ENCODE data around the gene ADCY2.

The ADCY2 gene

DNA sequence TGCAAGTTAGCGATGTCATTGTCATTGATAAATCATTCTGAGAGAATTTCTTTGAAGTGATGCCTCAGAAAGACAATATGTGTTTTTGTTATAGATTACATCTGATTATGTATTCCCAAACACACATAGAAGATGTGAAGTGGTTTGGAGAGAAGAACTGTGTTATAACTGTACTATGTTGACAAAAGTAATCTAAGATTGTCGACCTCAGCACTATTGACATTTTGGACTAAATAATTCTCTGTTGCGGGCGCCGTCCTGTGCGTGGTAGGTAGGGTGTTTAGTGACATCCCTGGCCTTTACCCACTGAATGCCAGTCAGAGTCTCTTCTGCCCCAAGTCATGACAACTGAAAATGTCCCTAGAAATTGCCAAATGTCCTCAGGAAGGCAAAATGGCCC is 377.2 kb downstream of the ADCY2 start:
- H3K4me3 ChIP-seq (ENCODE audit: low read depth, low read length): no peak overlapping the region
- no peak for DNase-seq (ENCODE audit: low read depth)
- in situ Hi-C loops (cut with HindIII; ENCODE audit: low sequenced_read_pairs): no loop called here
- TF ChIP-seq, protein P1, sequence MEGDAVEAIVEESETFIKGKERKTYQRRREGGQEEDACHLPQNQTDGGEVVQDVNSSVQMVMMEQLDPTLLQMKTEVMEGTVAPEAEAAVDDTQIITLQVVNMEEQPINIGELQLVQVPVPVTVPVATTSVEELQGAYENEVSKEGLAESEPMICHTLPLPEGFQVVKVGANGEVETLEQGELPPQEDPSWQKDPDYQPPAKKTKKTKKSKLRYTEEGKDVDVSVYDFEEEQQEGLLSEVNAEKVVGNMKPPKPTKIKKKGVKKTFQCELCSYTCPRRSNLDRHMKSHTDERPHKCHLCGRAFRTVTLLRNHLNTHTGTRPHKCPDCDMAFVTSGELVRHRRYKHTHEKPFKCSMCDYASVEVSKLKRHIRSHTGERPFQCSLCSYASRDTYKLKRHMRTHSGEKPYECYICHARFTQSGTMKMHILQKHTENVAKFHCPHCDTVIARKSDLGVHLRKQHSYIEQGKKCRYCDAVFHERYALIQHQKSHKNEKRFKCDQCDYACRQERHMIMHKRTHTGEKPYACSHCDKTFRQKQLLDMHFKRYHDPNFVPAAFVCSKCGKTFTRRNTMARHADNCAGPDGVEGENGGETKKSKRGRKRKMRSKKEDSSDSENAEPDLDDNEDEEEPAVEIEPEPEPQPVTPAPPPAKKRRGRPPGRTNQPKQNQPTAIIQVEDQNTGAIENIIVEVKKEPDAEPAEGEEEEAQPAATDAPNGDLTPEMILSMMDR (IDR thresholded peaks at IDR 0.05; ENCODE audit: low read depth, low read length, missing control alignments): no peak

DNA sequence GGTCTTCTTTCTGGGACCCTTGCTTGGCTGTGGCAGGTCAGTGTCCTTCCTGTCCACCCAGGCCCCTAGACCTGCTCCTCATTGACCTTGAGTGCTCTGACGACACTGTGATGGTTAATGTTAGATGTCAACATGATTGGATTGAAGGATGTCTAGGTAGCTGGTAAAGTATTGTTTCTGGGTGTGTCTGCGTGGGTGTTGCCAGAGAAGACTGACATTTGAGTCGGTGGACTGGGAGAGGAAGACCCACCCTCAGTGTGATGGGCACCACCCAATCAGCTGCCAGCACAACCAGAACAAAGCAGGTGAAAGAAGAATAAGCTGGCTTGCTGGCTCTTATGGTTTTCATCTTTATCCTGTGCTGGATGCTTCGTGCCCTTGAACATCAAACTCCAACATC is 380.5 kb downstream of the ADCY2 start:
- TF ChIP-seq, protein P1 (IDR thresholded peaks at IDR 0.05; ENCODE audit: low read depth, low read length, missing control alignments): no peak
- in situ Hi-C loops (cut with HindIII; ENCODE audit: low sequenced_read_pairs): loop anchor here (25.0 kb wide), 1 partner anchor 514 kb away; no protein-coding TSS in a partner anchor

DNA sequence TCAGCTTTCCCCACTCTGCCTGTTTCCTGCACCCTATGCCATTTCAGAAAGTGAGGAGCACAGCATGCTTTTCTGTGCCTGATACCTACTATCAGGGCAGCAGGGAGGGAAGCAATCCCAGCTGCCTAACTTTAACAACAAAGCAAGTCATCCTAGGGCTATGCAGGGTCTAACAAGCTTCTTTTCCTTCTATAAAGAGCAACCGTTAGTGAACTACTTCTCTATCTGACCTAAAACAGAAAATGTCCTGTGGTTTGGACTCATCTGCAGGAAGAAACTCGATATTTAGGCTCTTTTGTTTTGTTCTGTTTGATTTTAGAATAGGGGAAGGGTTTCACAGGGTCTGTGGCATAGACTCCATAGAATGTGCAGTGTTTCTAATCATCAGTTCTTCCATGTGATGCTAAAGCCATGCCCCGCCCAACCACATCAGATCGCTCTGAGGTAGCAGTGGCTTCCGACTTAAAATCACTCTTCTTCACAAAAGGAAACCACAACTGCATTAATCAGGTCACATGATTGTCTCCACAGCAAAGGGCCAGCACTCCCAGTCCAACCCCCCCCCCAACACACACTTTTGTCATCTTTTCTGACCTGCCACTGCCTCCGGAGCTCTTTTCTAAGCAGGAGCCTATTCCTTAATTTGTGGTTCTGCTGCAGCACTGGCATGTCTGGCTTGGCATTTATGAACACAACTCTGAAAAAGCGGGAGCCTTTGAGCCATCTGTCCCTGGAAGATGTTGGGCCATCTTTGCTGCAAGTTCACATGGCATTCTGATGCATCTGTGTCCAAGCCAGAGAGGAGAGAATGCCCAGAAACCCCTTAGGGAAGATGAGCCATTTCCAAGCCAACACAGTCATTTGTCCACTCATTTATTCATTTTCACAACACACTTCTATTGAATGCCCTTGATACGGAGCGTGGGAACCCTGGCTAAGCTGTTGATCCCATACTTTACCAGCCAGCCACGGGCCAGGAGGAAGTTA is 383.4 kb downstream of the ADCY2 start:
- TF ChIP-seq, protein P1 (IDR thresholded peaks at IDR 0.05; ENCODE audit: low read depth, low read length, missing control alignments): no peak
- H3K4me3 ChIP-seq (ENCODE audit: low read depth, low read length): no peak overlapping the region
- in situ Hi-C loops (cut with HindIII; ENCODE audit: low sequenced_read_pairs): loop anchor here (25.0 kb wide), 1 partner anchor 517 kb away; no protein-coding TSS in a partner anchor
- DNase-seq (ENCODE audit: low read depth): no peak

More for the DNA sequence above, 380.5 kb downstream of the ADCY2 start:
- no peak for DNase-seq (ENCODE audit: low read depth)
- H3K4me3 ChIP-seq (ENCODE audit: low read depth, low read length): no peak overlapping the region

DNA sequence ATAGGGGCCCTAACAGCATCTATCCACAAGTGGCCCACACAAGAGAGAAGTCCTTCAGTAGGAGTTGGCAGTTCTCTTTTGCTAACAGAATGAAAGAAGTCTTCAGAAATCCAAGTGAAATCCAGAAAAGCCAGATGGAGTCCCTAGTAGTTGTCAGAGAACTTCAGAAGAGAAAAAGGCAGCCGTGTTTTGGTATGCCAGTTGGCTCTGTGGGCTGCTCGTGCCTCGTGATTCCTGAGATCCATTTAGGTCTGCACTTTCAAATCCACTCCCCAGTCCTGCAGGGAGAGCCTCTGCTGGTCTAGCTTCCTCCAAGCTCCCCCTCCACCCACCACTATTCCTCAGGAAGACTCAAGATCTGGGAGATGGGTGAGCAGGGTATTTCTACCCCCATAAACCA is 386.0 kb downstream of the ADCY2 start:
- no peak overlapping the region for H3K4me3 ChIP-seq (ENCODE audit: low read depth, low read length)
- TF ChIP-seq, protein P1 (IDR thresholded peaks at IDR 0.05; ENCODE audit: low read depth, low read length, missing control alignments): no peak
- in situ Hi-C loops (cut with HindIII; ENCODE audit: low sequenced_read_pairs): loop anchor here (25.0 kb wide), 1 partner anchor 520 kb away; no protein-coding TSS in a partner anchor
- DNase-seq (ENCODE audit: low read depth): no peak

DNA sequence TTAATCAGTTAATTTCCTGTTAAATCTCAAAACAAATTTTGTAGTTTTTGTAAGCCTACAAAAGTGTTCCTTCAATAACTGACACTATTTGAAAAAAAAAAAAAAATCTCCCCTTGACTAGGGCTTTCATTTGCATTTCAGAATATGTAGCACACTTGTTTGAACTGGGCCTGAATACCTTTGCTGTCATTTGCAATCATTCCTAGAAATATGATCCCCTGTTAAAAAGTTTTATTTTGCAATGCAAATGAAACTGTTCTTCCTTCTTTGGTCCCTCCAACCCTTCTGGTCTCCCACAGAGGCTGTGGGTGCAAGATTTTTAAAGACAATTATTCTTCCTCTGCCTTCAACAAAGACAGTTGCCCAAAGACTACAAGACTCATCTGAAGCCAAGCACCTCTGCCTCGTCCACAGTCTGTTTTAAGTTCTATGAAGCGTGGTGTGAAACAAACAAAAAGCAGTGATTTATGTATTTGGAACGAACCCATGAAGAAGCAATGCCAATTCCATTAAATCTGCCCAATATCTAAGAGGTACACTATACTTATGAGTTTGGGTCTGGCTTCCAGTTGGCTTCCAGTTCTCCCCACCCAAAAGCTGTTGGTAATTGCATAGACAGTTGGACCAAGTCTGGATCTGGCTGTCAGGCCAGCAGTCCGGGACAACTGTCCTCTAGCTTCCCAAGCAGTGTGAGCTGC is 388.9 kb downstream of the ADCY2 start:
- DNase-seq (ENCODE audit: low read depth): no peak
- TF ChIP-seq, protein P1 (IDR thresholded peaks at IDR 0.05; ENCODE audit: low read depth, low read length, missing control alignments): no peak
- H3K4me3 ChIP-seq (ENCODE audit: low read depth, low read length): no peak overlapping the region
- in situ Hi-C loops (cut with HindIII; ENCODE audit: low sequenced_read_pairs): loop anchor here (25.0 kb wide), 1 partner anchor 523 kb away; no protein-coding TSS in a partner anchor

DNA sequence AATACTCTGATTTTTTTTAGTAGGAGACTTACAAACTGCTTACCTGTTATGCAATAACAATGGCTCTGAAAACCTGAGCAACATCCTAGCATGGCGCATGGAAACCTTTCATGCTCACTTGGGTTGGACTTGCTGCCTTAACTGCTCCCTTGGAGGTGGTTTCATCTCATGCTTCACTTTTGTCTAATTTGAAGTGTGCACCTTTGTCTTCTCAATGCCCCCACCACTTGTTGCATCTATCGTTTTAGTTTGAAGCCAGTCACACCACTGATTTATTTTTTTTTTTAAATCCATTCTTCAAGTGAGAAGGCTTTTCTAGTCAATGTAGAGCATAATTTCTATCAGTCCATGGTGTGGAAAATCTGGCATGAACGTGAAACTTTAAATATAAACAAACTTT is 391.8 kb downstream of the ADCY2 start:
- DNase-seq (ENCODE audit: low read depth): no peak
- no peak overlapping the region for H3K4me3 ChIP-seq (ENCODE audit: low read depth, low read length)
- in situ Hi-C loops (cut with HindIII; ENCODE audit: low sequenced_read_pairs): loop anchor here (25.0 kb wide), 1 partner anchor 525 kb away; no protein-coding TSS in a partner anchor
- TF ChIP-seq, protein P1 (IDR thresholded peaks at IDR 0.05; ENCODE audit: low read depth, low read length, missing control alignments): no peak

All from astrocyte of the cerebellum (primary cell).